ENCODE results near the gene SPINK6. TPM values are rescaled to one million over a fixed set of nuclear protein-coding genes. Genes with fewer than 3 reads are reported as not detected.

SPINK6 gene
- total RNA-seq, 1 donor from 2014 or later, result not detected

- no peaks in the 10 kb centered on the region for H3K27me3 Mint-ChIP-seq (ENCODE audit: unreplicated experiment)
- no peaks in the 10 kb centered on the region for H3K9me3 Mint-ChIP-seq (ENCODE audit: unreplicated experiment)
- no peak for DNase-seq
- no peak overlapping the region for H3K27ac Mint-ChIP-seq (ENCODE audit: unreplicated experiment)
- no peaks in the 10 kb centered on the region for H3K36me3 Mint-ChIP-seq (ENCODE audit: unreplicated experiment)
- TF ChIP-seq CTCF (IDR thresholded peaks at IDR 0.05; ENCODE audit: partially characterized antibody, unreplicated experiment), result no peak
- H3K4me3 Mint-ChIP-seq (ENCODE audit: unreplicated experiment), result no peak overlapping the region
- no peaks in the 10 kb centered on the region for H3K4me1 Mint-ChIP-seq (ENCODE audit: low read depth, unreplicated experiment)
Observed at GRCh38 chr5:148186248-148187003, 16.4 kb upstream of the SPINK6 start.

- Mint-ChIP-seq H3K27me3 (ENCODE audit: unreplicated experiment) (no peaks in the 10 kb centered on the region), H3K36me3 (ENCODE audit: unreplicated experiment) (no peaks in the 10 kb centered on the region)
Observed at GRCh38 chr5:148191010-148191409, 11.8 kb upstream of the SPINK6 start.

GRCh38 chr5:148193202-148193601, 9.6 kb upstream of the SPINK6 start:
- no peak for TF ChIP-seq CTCF (IDR thresholded peaks at IDR 0.05; ENCODE audit: partially characterized antibody, unreplicated experiment)
- no peaks in the 10 kb centered on the region for H3K36me3 Mint-ChIP-seq (ENCODE audit: unreplicated experiment)
- H3K27ac Mint-ChIP-seq (ENCODE audit: unreplicated experiment), result no peak overlapping the region
- DNase-seq, result no peak
- H3K4me1 Mint-ChIP-seq (ENCODE audit: low read depth, unreplicated experiment), result no peaks in the 10 kb centered on the region
- no peak overlapping the region for H3K4me3 Mint-ChIP-seq (ENCODE audit: unreplicated experiment)
- H3K9me3 Mint-ChIP-seq (ENCODE audit: unreplicated experiment), result no peaks in the 10 kb centered on the region
- no peaks in the 10 kb centered on the region for H3K27me3 Mint-ChIP-seq (ENCODE audit: unreplicated experiment)

More at GRCh38 chr5:148191010-148191409, 11.8 kb upstream of the SPINK6 start:
- H3K9me3 Mint-ChIP-seq (ENCODE audit: unreplicated experiment), result no peaks in the 10 kb centered on the region
- H3K4me1 Mint-ChIP-seq (ENCODE audit: low read depth, unreplicated experiment), result no peaks in the 10 kb centered on the region
- TF ChIP-seq CTCF (IDR thresholded peaks at IDR 0.05; ENCODE audit: partially characterized antibody, unreplicated experiment), result no peak
- H3K27ac Mint-ChIP-seq (ENCODE audit: unreplicated experiment), result no peak overlapping the region
- H3K4me3 Mint-ChIP-seq (ENCODE audit: unreplicated experiment), result no peak overlapping the region
- DNase-seq, result no peak

- Mint-ChIP-seq H3K4me3 (ENCODE audit: unreplicated experiment) (no peak overlapping the region), H3K9me3 (ENCODE audit: unreplicated experiment) (no peaks in the 10 kb centered on the region), H3K4me1 (ENCODE audit: low read depth, unreplicated experiment) (no peaks in the 10 kb centered on the region), H3K27me3 (ENCODE audit: unreplicated experiment) (no peaks in the 10 kb centered on the region), H3K36me3 (ENCODE audit: unreplicated experiment) (no peaks in the 10 kb centered on the region), H3K27ac (ENCODE audit: unreplicated experiment) (no peak overlapping the region)
- no peak for DNase-seq
- TF ChIP-seq CTCF (IDR thresholded peaks at IDR 0.05; ENCODE audit: partially characterized antibody, unreplicated experiment), result no peak
Observed at GRCh38 chr5:148201151-148201550, 1.7 kb upstream of the SPINK6 start.

- DNase-seq, result no peak
- no peaks in the 10 kb centered on the region for H3K36me3 Mint-ChIP-seq (ENCODE audit: unreplicated experiment)
- TF ChIP-seq CTCF (IDR thresholded peaks at IDR 0.05; ENCODE audit: partially characterized antibody, unreplicated experiment), result no peak
Observed at GRCh38 chr5:148205044-148205806, 2.4 kb downstream of the SPINK6 start.

More at GRCh38 chr5:148205044-148205806, 2.4 kb downstream of the SPINK6 start:
- H3K9me3 Mint-ChIP-seq (ENCODE audit: unreplicated experiment), result no peaks in the 10 kb centered on the region
- H3K4me1 Mint-ChIP-seq (ENCODE audit: low read depth, unreplicated experiment), result no peaks in the 10 kb centered on the region
- H3K4me3 Mint-ChIP-seq (ENCODE audit: unreplicated experiment), result no peak overlapping the region
- H3K27ac Mint-ChIP-seq (ENCODE audit: unreplicated experiment), result no peak overlapping the region
- H3K27me3 Mint-ChIP-seq (ENCODE audit: unreplicated experiment), result peaks cover 2% of the 10 kb centered on the region

Measured in glutamatergic neuron (in vitro differentiated cells).